PFSK-1 (cell line): ENCODE measurements around the gene TOLLIP.

ENCODE experiments used
- FOXP2 ChIP-seq: optimal IDR thresholded peaks from 2 replicates; pipeline ENCODE3; 2011; ENCODE audit warnings: borderline replicate concordance, control low read depth, inconsistent platforms; ENCODE audit not compliant: insufficient read depth; ENCODE audit errors: extremely low read length, extremely low read depth
- POLR2AphosphoS5 ChIP-seq: IDR thresholded peaks from 2 replicates; pipeline ENCODE4 v1.6.1; 2012; ENCODE audit warnings: low read depth, mild to moderate bottlenecking, control low read depth, low read length, moderate library complexity
- REST ChIP-seq, 2 experiments: IDR thresholded peaks; 2 replicates each; pipeline versions ENCODE4 v1.6.1 to v1.8.0; 2011 to 2012; ENCODE audit warnings: low read depth in 2 of 2, low read length in 2 of 2, control low read depth in 1 of 2, inconsistent platforms in 1 of 2, mild to moderate bottlenecking in 1 of 2, moderate library complexity in 1 of 2; ENCODE audit not compliant: insufficient read depth in 1 of 2
- TAF1 ChIP-seq: IDR thresholded peaks from 2 replicates; pipeline ENCODE4 v1.6.1; 2012; ENCODE audit warnings: low read length, control low read depth, borderline replicate concordance; ENCODE audit not compliant: insufficient read depth

GRCh38 chr11:1283906-1284305, 25.5 kb downstream of the TOLLIP start:
- TF ChIP-seq POLR2AphosphoS5 (no peak), TAF1 (no peak), FOXP2 (no peak), REST (IDR thresholded peaks at IDR 0.05; ENCODE audit: insufficient read depth in 1 of 2, low read depth in 2 of 2, low read length in 2 of 2) (no peak)
